VCaP (cell line): ENCODE data around the gene SLC25A22.

Experiments
- H3K27ac ChIP-seq: fragments of 450-650 bp; 2 replicates; pipeline ENCODE4 v1.5.1; 2017
- TF ChIP-seq, protein P1 (sequence below): fragments of 450-650 bp; conservative IDR thresholded peaks from 2 replicates; pipeline ENCODE4 v1.5.1; 2017; ENCODE audit warnings: mild to moderate bottlenecking, moderate library complexity

Gene SLC25A22

GRCh38 chr11:803467-803742, 5.3 kb upstream of the SLC25A22 start:
- TF ChIP-seq, protein P1, sequence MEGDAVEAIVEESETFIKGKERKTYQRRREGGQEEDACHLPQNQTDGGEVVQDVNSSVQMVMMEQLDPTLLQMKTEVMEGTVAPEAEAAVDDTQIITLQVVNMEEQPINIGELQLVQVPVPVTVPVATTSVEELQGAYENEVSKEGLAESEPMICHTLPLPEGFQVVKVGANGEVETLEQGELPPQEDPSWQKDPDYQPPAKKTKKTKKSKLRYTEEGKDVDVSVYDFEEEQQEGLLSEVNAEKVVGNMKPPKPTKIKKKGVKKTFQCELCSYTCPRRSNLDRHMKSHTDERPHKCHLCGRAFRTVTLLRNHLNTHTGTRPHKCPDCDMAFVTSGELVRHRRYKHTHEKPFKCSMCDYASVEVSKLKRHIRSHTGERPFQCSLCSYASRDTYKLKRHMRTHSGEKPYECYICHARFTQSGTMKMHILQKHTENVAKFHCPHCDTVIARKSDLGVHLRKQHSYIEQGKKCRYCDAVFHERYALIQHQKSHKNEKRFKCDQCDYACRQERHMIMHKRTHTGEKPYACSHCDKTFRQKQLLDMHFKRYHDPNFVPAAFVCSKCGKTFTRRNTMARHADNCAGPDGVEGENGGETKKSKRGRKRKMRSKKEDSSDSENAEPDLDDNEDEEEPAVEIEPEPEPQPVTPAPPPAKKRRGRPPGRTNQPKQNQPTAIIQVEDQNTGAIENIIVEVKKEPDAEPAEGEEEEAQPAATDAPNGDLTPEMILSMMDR, result no peak
- H3K27ac ChIP-seq, result peak overlapping the region; percentile 84; the same call in 1 of the 2 replicates

GRCh38 chr11:802693-803466, 4.8 kb upstream of the SLC25A22 start:
- TF ChIP-seq, protein P1, result no peak
- H3K27ac ChIP-seq, result no peak overlapping the region; the same call in 1 of the 2 replicates

DNA sequence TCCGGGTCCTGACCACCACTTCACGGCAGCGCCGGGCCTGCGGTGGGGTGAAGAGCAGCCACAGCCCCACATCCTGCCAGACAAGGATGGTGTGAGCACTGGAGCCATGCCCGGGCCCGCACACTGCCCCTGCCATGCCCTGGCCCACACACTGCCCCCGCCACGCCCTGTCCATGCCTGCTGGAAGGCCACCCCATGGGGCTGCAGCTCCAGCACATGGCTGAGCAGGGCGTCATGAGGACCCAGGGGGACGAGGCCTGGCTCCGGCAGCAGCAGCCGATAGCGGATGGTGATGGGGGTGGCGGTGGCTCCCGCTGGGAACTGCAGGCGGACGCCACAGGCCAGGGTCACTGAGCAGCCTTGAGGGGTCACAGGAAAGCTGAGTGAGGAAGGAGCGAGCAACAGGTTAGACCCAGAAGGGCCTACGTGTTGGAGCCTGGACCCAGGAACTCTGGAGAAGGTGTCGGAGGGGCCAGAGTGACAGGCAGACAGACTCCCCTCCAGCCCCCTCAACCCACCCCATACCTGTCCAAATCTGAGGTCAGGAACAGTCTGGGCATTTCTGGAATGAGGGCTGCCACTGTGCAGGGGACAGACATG, 4.0 kb upstream of the SLC25A22 start:
- TF ChIP-seq, protein P1, result no peak
- no peak overlapping the region for H3K27ac ChIP-seq

GRCh38 chr11:801097-801780, 3.2 kb upstream of the SLC25A22 start:
- H3K27ac ChIP-seq, result no peak overlapping the region
- TF ChIP-seq, protein P1, result no peak

GRCh38 chr11:800473-800872, 2.4 kb upstream of the SLC25A22 start:
- TF ChIP-seq, protein P1, result no peak
- H3K27ac ChIP-seq, result no peak overlapping the region

- peak overlapping the region; percentile 89 for H3K27ac ChIP-seq
- TF ChIP-seq, protein P1, result no peak
Observed at GRCh38 chr11:799641-800316, 1.7 kb upstream of the SLC25A22 start.
